Measurements from ENCODE around the gene AJUBA.
A peak's percentile ranks its signal among the peaks of the same experiment; 100 is the strongest.
"Not testable (repeated sequence)": the region's sequence is repeated elsewhere in the genome, so short reads cannot be mapped to it uniquely, and the experiment has no call there.

Gene AJUBA

GRCh38 chr14:22965916-22966782 is 16.2 kb downstream of the AJUBA start:
- H3K36me3 Mint-ChIP-seq (ENCODE audit: low read depth); H3K27ac Mint-ChIP-seq; intact Hi-C loops (cut with micrococcal nuclease); H3K27me3 Mint-ChIP-seq; H3K4me3 Mint-ChIP-seq; H3K9me3 Mint-ChIP-seq; H3K4me1 Mint-ChIP-seq (ENCODE audit: low read depth): not testable (repeated sequence)

DNA sequence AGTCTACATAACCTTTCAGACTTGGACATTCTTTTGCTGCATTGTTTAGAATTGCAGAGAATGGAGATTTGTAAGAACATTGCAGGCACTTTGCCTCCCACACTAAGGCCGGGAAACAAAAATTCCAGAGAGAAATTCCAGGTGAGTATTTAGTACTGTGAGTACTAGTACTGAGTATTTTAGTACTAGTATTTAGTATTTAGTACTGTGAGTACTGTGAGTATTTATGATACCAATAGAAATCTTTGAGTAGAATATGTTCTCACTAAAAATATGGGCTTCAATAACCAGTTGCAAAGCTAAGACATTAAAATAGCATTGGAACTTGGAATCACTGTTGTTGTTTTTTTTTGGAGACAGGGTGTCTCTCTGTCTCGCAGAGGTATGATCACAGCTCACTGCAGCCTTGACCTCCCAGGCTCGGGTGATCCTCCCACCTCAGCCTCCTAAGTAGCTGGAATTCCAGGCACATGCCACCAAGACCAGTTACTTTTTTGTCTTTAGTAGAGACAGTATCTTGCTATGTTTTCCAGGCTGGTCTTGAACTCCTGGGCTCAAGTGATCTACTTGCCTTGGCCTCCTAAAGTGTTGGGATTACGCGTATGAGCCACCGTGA is 20.2 kb downstream of the AJUBA start:
- Mint-ChIP-seq H3K27me3 (peaks cover 3% of the 10 kb centered on the region), H3K27ac (no peak overlapping the region), H3K36me3 (ENCODE audit: low read depth) (no peaks in the 10 kb centered on the region), H3K4me1 (ENCODE audit: low read depth) (no peaks in the 10 kb centered on the region), H3K4me3 (no peak overlapping the region), H3K9me3 (no peaks in the 10 kb centered on the region)
- intact Hi-C loops (cut with micrococcal nuclease): no loop called here

DNA sequence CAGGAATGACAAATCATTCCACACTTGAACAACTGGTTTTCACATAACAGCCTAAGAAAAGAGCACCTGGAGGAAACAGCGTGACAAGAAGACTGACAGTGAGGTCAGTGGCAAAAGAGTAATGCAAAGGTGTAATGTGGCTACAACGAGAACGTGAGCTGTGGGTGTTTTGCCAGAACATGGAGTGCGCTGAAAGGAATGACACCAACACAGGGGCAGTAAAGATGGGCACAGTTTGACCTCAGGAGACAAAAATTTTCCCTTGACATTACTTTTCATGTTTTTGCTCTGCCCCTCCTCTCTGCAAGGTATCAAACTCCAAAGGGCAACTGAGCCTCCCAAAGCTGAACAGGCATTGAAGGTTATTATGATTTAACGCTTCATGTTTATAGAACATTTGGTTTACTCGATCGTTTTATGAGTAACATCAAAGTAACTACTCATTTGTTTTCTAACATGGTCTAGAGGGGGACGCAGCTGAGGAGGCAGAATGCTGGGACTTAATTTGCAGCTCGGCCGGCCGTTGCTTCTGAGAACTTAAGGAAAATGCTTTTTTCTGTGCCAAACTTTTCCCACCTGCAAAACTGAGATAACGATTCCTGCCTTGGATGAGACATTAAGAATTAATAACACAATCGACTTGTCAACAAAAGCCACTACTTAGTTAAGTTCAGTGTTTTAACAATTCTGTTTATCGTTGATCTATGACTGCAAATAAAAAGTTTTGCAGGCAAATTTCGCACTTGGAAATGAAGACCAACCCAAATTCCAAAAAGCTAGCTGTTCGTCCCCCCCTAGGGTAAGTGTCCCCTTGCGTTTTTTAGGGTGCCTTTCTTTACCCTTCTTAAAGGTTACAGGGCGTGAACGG is 26.4 kb downstream of the AJUBA start:
- Mint-ChIP-seq H3K9me3 (no peaks in the 10 kb centered on the region), H3K4me3 (peak overlapping the region; percentile 92), H3K36me3 (ENCODE audit: low read depth) (peaks cover 46% of the 10 kb centered on the region), H3K4me1 (ENCODE audit: low read depth) (peaks cover 31% of the 10 kb centered on the region), H3K27me3 (no peaks in the 10 kb centered on the region), H3K27ac (peak overlapping the region; percentile 99)
- intact Hi-C loops (cut with micrococcal nuclease): no loop called here

DNA sequence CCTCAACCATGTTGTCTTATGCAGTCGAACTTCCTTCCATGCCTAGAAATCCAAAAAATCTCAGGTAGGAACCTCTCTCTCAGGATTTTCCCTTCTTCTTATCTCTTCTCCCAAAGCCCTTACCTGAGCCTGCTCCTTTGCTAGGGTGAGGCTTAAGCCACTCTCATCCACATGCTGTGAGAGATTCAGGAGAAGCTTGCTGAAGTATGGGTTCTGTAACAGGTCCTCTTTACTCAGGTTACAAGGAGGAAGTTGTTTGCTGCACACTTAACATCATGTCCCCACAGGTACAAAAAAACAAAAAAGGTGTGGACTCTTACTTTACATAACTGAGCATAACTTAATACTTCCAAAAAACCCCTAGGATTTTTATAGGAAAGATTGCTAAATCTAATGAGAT is 29.9 kb downstream of the AJUBA start:
- intact Hi-C loops (cut with micrococcal nuclease): no loop called here
- no peaks in the 10 kb centered on the region for H3K9me3 Mint-ChIP-seq
- no peak overlapping the region for H3K4me3 Mint-ChIP-seq
- H3K27me3 Mint-ChIP-seq: no peaks in the 10 kb centered on the region
- peaks cover 81% of the 10 kb centered on the region for H3K36me3 Mint-ChIP-seq (ENCODE audit: low read depth)
- peak overlapping the region; percentile 4 for H3K27ac Mint-ChIP-seq
- H3K4me1 Mint-ChIP-seq (ENCODE audit: low read depth): peaks cover 31% of the 10 kb centered on the region

DNA sequence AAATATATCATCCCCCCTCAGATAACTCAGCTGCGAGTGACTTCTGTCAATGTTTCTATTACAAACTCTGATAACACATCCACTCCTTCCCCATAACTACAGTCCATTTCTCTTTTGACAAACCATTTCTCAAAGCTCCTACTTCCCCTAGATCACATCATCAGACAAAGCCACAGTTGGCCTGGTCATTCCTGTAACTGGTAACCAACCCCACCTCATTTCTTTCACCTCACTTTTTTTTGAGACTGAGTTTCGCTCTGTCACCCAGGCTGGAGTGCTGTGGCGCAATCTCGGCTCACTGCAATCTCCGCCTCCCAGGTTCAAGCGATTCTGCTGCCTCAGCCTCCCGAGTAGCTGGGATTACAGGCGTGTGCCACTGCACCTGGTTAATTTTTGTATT is 30.6 kb downstream of the AJUBA start:
- H3K9me3 Mint-ChIP-seq; H3K27me3 Mint-ChIP-seq; H3K4me3 Mint-ChIP-seq; intact Hi-C loops (cut with micrococcal nuclease): not testable (repeated sequence)
- H3K36me3 Mint-ChIP-seq (ENCODE audit: low read depth): peaks cover 85% of the 10 kb centered on the region
- H3K4me1 Mint-ChIP-seq (ENCODE audit: low read depth): peaks cover 31% of the 10 kb centered on the region
- peak overlapping the region; percentile 4 for H3K27ac Mint-ChIP-seq

GRCh38 chr14:22945642-22946041 is 36.7 kb downstream of the AJUBA start:
- Mint-ChIP-seq H3K4me1 (ENCODE audit: low read depth) (no peaks in the 10 kb centered on the region), H3K36me3 (ENCODE audit: low read depth) (peaks cover 88% of the 10 kb centered on the region), H3K4me3 (no peak overlapping the region), H3K9me3 (no peaks in the 10 kb centered on the region), H3K27ac (no peak overlapping the region), H3K27me3 (no peaks in the 10 kb centered on the region)
- intact Hi-C loops (cut with micrococcal nuclease): no loop called here

GRCh38 chr14:22939684-22940083 is 42.7 kb downstream of the AJUBA start:
- H3K4me1 Mint-ChIP-seq (ENCODE audit: low read depth): no peaks in the 10 kb centered on the region
- no peak overlapping the region for H3K4me3 Mint-ChIP-seq
- H3K9me3 Mint-ChIP-seq: no peaks in the 10 kb centered on the region
- H3K27ac Mint-ChIP-seq: no peak overlapping the region
- intact Hi-C loops (cut with micrococcal nuclease): no loop called here
- no peaks in the 10 kb centered on the region for H3K27me3 Mint-ChIP-seq
- H3K36me3 Mint-ChIP-seq (ENCODE audit: low read depth): peaks cover 74% of the 10 kb centered on the region

DNA sequence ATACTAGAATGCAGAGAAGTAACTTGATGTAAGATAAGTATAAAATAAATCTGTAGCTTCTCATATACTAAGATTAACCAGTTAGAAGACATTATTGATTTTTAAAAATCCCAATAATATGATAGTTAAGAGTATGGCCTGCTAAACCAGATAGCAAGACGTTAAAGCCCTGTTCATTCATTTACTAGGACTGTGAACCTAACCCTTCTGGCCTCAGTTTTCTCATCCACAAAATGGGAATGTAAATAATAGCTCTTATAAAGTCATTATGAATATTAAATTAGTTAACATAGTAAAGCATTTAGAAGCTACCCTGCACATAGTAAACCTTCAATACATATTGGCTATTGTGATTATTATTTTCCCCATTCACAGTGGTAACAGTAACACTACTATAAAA is 47.2 kb downstream of the AJUBA start:
- no peak overlapping the region for H3K27ac Mint-ChIP-seq
- no peaks in the 10 kb centered on the region for H3K27me3 Mint-ChIP-seq
- H3K4me3 Mint-ChIP-seq: no peak overlapping the region
- intact Hi-C loops (cut with micrococcal nuclease): no loop called here
- no peaks in the 10 kb centered on the region for H3K4me1 Mint-ChIP-seq (ENCODE audit: low read depth)
- H3K36me3 Mint-ChIP-seq (ENCODE audit: low read depth): peaks cover 42% of the 10 kb centered on the region
- H3K9me3 Mint-ChIP-seq: no peaks in the 10 kb centered on the region

GRCh38 chr14:22932146-22932545 is 50.2 kb downstream of the AJUBA start:
- Mint-ChIP-seq H3K4me3 (no peak overlapping the region), H3K27me3 (no peaks in the 10 kb centered on the region), H3K36me3 (ENCODE audit: low read depth) (peaks cover 19% of the 10 kb centered on the region), H3K27ac (no peak overlapping the region), H3K4me1 (ENCODE audit: low read depth) (peaks cover 2% of the 10 kb centered on the region), H3K9me3 (no peaks in the 10 kb centered on the region)
- intact Hi-C loops (cut with micrococcal nuclease): no loop called here

DNA sequence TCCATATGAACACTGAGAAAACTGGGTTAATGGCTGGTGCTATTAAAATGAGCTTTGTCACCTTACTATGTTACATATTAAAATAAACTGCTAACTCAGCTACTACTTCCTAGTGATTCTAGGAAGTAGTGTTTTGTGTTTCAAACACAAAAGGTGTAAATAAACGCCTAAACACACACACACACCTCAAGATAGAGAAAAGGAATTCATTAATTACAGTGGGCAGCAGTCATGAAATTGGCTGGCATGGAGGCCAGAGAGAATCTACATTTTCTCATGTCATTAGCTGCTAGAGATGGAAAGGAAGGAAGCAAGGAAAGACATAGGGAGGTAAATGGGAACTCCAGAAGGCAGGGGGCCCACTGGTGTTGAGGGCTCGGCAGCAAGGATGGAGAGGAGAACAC is 52.4 kb downstream of the AJUBA start:
- Mint-ChIP-seq H3K27me3 (no peaks in the 10 kb centered on the region), H3K4me3 (no peak overlapping the region), H3K9me3 (no peaks in the 10 kb centered on the region), H3K27ac (no peak overlapping the region), H3K36me3 (ENCODE audit: low read depth) (peaks cover 24% of the 10 kb centered on the region), H3K4me1 (ENCODE audit: low read depth) (peaks cover 17% of the 10 kb centered on the region)
- intact Hi-C loops (cut with micrococcal nuclease): loop anchor here (1.0 to 2.0 kb wide), 2 partner anchors 11 to 53 kb away; partner anchors contain the start of genes AJUBA and RBM23

DNA sequence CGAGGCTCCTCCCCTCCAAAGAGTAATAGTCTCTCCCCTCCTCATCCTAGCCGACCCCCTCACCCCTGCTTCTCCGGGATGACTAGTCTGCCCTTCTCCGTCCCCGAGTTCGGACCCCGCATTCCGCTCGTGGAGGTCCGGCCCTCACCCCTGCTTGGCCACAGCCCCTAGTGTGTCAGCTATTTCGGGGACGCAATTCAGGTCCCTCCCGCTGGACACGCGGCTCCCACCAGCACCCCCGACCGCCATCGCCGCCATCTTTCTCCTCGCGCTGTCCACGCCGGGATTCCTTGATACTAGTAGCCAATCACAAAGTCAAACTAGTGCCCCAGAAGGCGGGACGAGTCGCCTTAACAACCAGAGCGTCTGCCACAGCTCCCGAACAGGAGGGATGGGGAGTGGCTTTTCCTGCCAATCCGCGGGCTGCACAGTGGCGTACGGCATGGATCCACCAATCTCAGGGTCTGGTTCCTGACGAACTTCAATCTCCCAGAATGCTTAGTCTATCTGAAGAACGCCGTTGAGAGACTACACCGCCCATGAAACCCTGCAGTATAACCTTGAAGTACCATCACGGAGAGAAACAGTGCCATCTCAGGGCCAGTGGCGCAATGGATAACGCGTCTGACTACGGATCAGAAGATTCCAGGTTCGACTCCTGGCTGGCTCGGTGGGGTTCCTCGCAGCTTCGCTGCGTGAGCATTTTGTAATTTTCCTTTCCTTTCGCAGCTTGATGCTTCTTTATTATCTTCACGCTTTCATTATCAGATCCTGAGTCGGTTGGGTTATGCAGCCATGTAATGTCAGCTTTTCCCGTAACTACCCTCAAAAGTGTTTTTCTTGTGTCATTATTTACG is 53.0 kb downstream of the AJUBA start, which contains the start of gene PRMT5:
TSS of gene PRMT5 (minus strand) at position 273 of the 857 bp plus-strand sequence. CDS start at position 258, 15 bp downstream.
- H3K36me3 Mint-ChIP-seq (ENCODE audit: low read depth): peaks cover 30% of the 10 kb centered on the region
- H3K4me1 Mint-ChIP-seq (ENCODE audit: low read depth): peaks cover 17% of the 10 kb centered on the region
- no peaks in the 10 kb centered on the region for H3K9me3 Mint-ChIP-seq
- no peak within 1 kb of the TSS for H3K27ac Mint-ChIP-seq
- intact Hi-C loops (cut with micrococcal nuclease): loop anchor here (1.0 kb wide), 1 partner anchor 10 kb away; the partner anchor contains the start of gene RBM23
- H3K27me3 Mint-ChIP-seq: no peaks in the 10 kb centered on the region
- no peak within 1 kb of the TSS for H3K4me3 Mint-ChIP-seq

DNA sequence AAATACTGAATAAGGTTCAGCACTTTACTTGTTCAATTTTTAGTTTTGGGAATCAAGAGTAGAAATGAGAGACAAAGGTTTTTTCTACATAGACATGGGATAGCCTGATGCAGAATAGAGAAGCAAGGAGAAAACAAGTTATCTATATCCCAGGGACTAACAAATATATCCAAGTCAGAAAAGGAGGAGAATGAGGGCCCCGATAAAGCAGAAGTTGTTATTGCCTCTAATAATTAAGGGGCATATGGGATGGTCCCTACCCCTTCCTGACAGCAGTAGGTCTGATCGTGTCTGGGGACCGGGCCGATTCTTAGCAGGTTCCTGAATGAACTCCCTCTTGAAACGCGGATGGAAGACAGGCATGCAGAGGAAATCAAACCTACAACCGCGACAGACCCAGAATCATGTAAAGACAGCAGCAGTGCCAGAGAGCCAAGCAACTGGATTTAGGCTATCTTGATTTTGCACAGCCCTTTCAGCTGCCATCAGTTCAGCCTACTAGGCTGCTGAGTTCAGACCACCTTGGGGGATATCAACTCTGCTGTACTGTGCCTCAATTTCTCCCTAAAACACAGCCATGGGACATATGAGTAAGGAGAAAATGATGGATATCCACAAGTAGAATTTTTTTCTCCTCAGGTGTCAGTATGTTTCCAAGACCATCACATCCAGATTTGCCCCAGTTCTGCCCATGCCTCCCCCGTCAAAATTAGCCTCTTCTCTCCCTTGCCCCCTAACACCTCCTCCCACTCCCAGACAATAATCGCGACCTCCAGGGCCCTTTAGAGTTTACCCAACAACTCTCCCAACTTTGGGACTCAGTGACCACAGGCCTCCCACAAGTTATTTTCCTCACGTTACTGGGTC is 53.9 kb downstream of the AJUBA start:
- Mint-ChIP-seq H3K36me3 (ENCODE audit: low read depth) (peaks cover 39% of the 10 kb centered on the region), H3K27ac (no peak overlapping the region)
- intact Hi-C loops (cut with micrococcal nuclease): loop anchor here (1.0 kb wide), 1 partner anchor 9 kb away; the partner anchor contains the start of gene RBM23

More for the DNA sequence above, 53.9 kb downstream of the AJUBA start:
- H3K9me3 Mint-ChIP-seq: no peaks in the 10 kb centered on the region
- peaks cover 17% of the 10 kb centered on the region for H3K4me1 Mint-ChIP-seq (ENCODE audit: low read depth)
- no peak overlapping the region for H3K4me3 Mint-ChIP-seq
- H3K27me3 Mint-ChIP-seq: no peaks in the 10 kb centered on the region

All from dendritic cell treated with granulocyte-macrophage colony-stimulating factor and Interleukin-4, amounts not matched to agents 40 ng/mL and 50 ng/mL, for 4 days (primary cell).